Stimulated activated naive CD4-positive, alpha-beta T cell treated with Interleukin-2 at 50 U/mL for 16 hours (primary cell): ENCODE data around the gene CHGA.

Experiments
- DNase-seq: peaks from one replicate; lab custom pipeline; 2025; lab: John Stamatoyannopoulos, UW

CHGA gene

GRCh38 chr14:92943855-92944570, 21.1 kb downstream of the CHGA start:
- DNase-seq, result no peak

GRCh38 chr14:92944976-92945375, 22.0 kb downstream of the CHGA start:
- DNase-seq, result no peak

- no peak for DNase-seq
These were observed 22.6 kb downstream of the CHGA start for GRCh38 chr14:92945544-92945943.

GRCh38 chr14:92945959-92946846, 23.3 kb downstream of the CHGA start:
- no peak for DNase-seq

- DNase-seq, result no peak
These were observed 24.0 kb downstream of the CHGA start for GRCh38 chr14:92946847-92947545.

- no peak for DNase-seq
These were observed 25.7 kb downstream of the CHGA start for GRCh38 chr14:92948647-92949046.

- no peak for DNase-seq
These were observed 26.7 kb downstream of the CHGA start for GRCh38 chr14:92949496-92950192.

GRCh38 chr14:92950193-92950540, 27.2 kb downstream of the CHGA start:
- no peak for DNase-seq

- no peak for DNase-seq
These were observed 27.8 kb downstream of the CHGA start for GRCh38 chr14:92950773-92951172.

- no peak for DNase-seq
These were observed 28.3 kb downstream of the CHGA start for GRCh38 chr14:92951261-92951660.

- DNase-seq, result peak; percentile 67
These were observed 29.0 kb downstream of the CHGA start for GRCh38 chr14:92951912-92952471.

- DNase-seq, result no peak
These were observed 29.7 kb downstream of the CHGA start for GRCh38 chr14:92952481-92953298.

- no peak for DNase-seq
These were observed 30.6 kb downstream of the CHGA start for GRCh38 chr14:92953526-92953925.

- no peak for DNase-seq
These were observed 32.0 kb downstream of the CHGA start for GRCh38 chr14:92954933-92955332.

GRCh38 chr14:92955381-92955780, 32.4 kb downstream of the CHGA start:
- DNase-seq, result no peak

GRCh38 chr14:92956961-92957360, 34.0 kb downstream of the CHGA start:
- DNase-seq, result no peak

GRCh38 chr14:92958373-92959188, 35.6 kb downstream of the CHGA start:
- DNase-seq, result no peak

GRCh38 chr14:92959189-92959531, 36.2 kb downstream of the CHGA start:
- DNase-seq, result no peak

- no peak for DNase-seq
These were observed 37.1 kb downstream of the CHGA start for GRCh38 chr14:92959761-92960680.
